Gastrocnemius medialis (tissue), 4 donors: ENCODE data around the gene JCAD. TPM values are rescaled to one million over a fixed set of nuclear protein-coding genes. Genes with fewer than 3 reads are reported as not detected.
A peak's percentile ranks its signal among the peaks of the same experiment; 100 is the strongest.

Experiments
- ATAC-seq, 2 donors: fragments of 150-250 bp; one replicate each; pipeline ENCODE4 v1.9.1; 2016
- DNase-seq, 2 donors: peaks; one replicate each; pipeline ENCODE4 v3.0.0-alpha.2; 2019
- H3K27ac ChIP-seq, 4 donors: fragments of 200-600 bp; sonication (generic); 1 replicate in 1 of 4; 2 replicates in 3 of 4; pipeline ENCODE4 v1.5.1; 2016 to 2018; ENCODE audit warnings: mild to moderate bottlenecking in 2 of 4, moderate library complexity in 1 of 4
- H3K27me3 ChIP-seq, 3 donors: fragments of 200-600 bp; sonication (generic) in 2 of 3; 1 replicate in 1 of 3; 2 replicates in 2 of 3; pipeline versions ENCODE4 v1.5.1 to v1.6.0; 2016 to 2019; ENCODE audit warnings: mild to moderate bottlenecking in 1 of 3, moderate library complexity in 1 of 3
- H3K36me3 ChIP-seq, 2 donors: fragments of 200-600 bp; sonication (generic) in 1 of 2; one replicate each; pipeline ENCODE4 v1.5.1; 2017 to 2018
- H3K4me1 ChIP-seq, 2 donors: fragments of 200-600 bp; sonication (generic) in 1 of 2; one replicate each; pipeline ENCODE4 v1.5.1; 2016 to 2017; ENCODE audit warnings: mild to moderate bottlenecking in 2 of 2
- H3K4me3 ChIP-seq, 4 donors: fragments of 200-600 bp; sonication (generic) in 3 of 4; 1 replicate in 1 of 4; 2 replicates in 3 of 4; pipeline ENCODE4 v1.5.1; 2016 to 2019; ENCODE audit warnings: mild to moderate bottlenecking in 2 of 4
- H3K9me3 ChIP-seq, 3 donors: fragments of 200-600 bp; sonication (generic) in 2 of 3; 1 replicate in 1 of 3; 2 replicates in 2 of 3; pipeline ENCODE4 v1.5.1; 2016 to 2019
- POLR2A ChIP-seq, 2 donors: fragments of 450-650 bp; IDR thresholded peaks; one replicate each; pipeline ENCODE4 v1.6.1; 2017; ENCODE audit warnings: antibody characterized with exemption in 2 of 2, mild to moderate bottlenecking in 2 of 2, moderate library complexity in 2 of 2
- in situ Hi-C, 4 donors: fragments of 200-750 bp; cut with MboI; loops; one replicate each; pipeline versions ENCODE4 v1.15.0 to v1.8.0; 2017; ENCODE audit warnings: low sequenced_read_pairs in 4 of 4
- intact Hi-C: fragments of 100-400 bp; cut with DNase I; formaldehyde crosslinking; loops from one replicate; pipeline ENCODE4 v1.15.1; 2023; ENCODE audit warnings: low total_unique reads
- total RNA-seq, 4 donors: library from RNA; depleted of rRNA; stranded (reverse); fragments of >200 nt; gene quantifications; one replicate each; pipeline versions ENCODE4 v1.1.0 to v1.2.3, GENCODE V29; 2016
- TF ChIP-seq, protein P1 (sequence below), 5 experiments: fragments of 450-650 bp in 3 of 5; fragments of 200-600 bp in 2 of 5; sonication (generic) in 2 of 5; IDR thresholded peaks in 4 of 5; conservative IDR thresholded peaks in 1 of 5; 1 replicate in 4 of 5; 2 replicates in 1 of 5; pipeline ENCODE4 v1.5.1; 2016 to 2019; ENCODE audit warnings: antibody characterized with exemption in 5 of 5, mild to moderate bottlenecking in 3 of 5, moderate library complexity in 3 of 5

The JCAD gene
- total RNA-seq, 4 donors from 2014 or later = 6.0 to 12.1 (median 6.5) TPM

DNA sequence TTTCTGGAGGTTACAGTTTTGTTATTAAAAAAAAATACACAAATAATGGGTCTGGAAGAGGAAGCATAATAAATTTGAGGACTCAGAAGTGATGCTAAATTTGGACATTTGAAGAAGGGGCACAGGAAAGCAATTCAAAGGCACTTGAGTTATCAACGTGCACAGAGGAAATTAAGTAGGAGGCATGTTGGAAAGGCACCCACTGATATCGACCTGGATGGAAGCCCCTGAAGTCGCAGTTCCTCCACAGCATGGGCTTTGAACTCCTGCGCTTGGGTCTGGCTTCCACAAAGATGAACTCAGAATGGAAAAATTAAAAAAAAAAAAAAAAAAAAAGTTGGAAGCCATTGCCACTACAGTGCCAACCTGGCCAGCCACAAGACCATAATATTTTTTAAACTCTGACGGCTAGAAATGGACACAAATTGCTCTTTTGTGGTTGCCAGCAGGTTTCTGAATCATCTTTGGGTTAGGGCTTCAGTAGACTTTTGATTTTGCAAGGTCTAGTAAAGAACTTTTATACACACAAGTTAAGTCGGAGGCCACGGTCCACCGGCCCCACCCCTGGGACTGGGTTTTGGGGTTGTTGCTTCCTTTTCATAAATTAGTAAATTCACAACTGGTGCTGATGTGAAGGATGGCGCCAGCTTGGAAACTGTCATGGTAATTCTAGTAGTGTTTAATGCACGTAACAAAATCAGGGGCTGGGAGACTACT, 21.6 kb downstream of the JCAD start:
- H3K36me3 ChIP-seq = no peaks in the 10 kb centered on the region
- H3K27me3 ChIP-seq = no peaks in the 10 kb centered on the region
- in situ Hi-C loops = no loop called here
- intact Hi-C loops = no loop called here
- DNase-seq = no peak
- no peak overlapping the region for H3K4me3 ChIP-seq
- H3K4me1 ChIP-seq = peaks cover 5 to 12% of the 10 kb centered on the region in 2 donors
- TF ChIP-seq, protein P1, sequence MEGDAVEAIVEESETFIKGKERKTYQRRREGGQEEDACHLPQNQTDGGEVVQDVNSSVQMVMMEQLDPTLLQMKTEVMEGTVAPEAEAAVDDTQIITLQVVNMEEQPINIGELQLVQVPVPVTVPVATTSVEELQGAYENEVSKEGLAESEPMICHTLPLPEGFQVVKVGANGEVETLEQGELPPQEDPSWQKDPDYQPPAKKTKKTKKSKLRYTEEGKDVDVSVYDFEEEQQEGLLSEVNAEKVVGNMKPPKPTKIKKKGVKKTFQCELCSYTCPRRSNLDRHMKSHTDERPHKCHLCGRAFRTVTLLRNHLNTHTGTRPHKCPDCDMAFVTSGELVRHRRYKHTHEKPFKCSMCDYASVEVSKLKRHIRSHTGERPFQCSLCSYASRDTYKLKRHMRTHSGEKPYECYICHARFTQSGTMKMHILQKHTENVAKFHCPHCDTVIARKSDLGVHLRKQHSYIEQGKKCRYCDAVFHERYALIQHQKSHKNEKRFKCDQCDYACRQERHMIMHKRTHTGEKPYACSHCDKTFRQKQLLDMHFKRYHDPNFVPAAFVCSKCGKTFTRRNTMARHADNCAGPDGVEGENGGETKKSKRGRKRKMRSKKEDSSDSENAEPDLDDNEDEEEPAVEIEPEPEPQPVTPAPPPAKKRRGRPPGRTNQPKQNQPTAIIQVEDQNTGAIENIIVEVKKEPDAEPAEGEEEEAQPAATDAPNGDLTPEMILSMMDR (IDR thresholded peaks at IDR 0.05 in 4 of 5, conservative IDR thresholded peaks at IDR 0.05 in 1 of 5) = no peak
- no peak for TF ChIP-seq POLR2A (IDR thresholded peaks at IDR 0.05)
- no peak for ATAC-seq
- no peak overlapping the region for H3K27ac ChIP-seq
- H3K9me3 ChIP-seq = no peaks in the 10 kb centered on the region

DNA sequence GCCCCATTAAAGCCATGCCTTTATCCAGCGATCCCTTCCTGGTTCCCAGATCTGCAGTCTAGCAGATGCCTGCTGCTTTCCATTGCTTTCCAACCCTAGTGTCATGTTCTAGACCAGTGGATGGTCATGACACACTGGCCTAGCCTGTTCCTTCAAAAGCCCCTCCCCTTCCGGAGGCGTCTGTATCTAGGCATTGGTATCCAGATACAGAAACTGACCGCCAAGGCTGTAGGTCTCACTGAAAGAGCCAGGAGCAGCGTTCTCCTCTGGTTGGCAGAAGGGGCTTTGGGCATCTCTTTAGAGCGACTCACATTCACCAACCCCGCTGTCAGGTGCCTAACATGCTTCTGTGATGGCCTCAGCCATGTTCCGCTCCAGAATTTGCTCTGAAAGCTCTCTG, 22.6 kb downstream of the JCAD start:
- TF ChIP-seq, protein P1 (IDR thresholded peaks at IDR 0.05 in 4 of 5, conservative IDR thresholded peaks at IDR 0.05 in 1 of 5) = no peak
- TF ChIP-seq POLR2A (IDR thresholded peaks at IDR 0.05) = no peak
- Histone ChIP-seq H3K27ac (no peak overlapping the region), H3K9me3 (no peaks in the 10 kb centered on the region), H3K4me3 (no peak overlapping the region), H3K36me3 (no peaks in the 10 kb centered on the region), H3K4me1 (peaks cover 5 to 9% of the 10 kb centered on the region in 2 donors), H3K27me3 (no peaks in the 10 kb centered on the region)
- intact Hi-C loops = no loop called here
- DNase-seq (no peak), ATAC-seq (no peak)
- in situ Hi-C loops = no loop called here

DNA sequence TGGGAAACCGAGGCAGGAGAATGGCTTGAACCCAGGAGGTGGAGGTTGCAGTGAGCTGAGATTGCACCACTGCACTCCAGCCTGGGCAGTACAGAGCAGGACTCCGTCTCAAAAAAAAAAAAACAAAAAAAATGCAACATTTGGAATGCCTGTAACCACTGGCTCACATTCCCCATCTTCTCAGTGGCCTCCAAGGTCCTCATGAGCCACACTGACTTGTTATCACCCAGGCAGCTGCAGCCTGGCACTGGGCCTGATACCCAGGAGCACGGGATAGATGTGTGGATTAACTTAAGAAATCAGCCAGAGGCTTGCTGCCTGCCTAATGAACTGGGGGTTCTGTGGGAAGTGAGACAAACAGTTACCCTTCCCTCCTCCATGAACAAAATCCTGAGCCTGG, 23.0 kb downstream of the JCAD start:
- H3K9me3 ChIP-seq = no peaks in the 10 kb centered on the region
- peaks cover 5 to 9% of the 10 kb centered on the region in 2 donors for H3K4me1 ChIP-seq
- no peaks in the 10 kb centered on the region for H3K27me3 ChIP-seq
- intact Hi-C loops = no loop called here
- no peak overlapping the region for H3K4me3 ChIP-seq
- no peak overlapping the region for H3K27ac ChIP-seq
- H3K36me3 ChIP-seq = no peaks in the 10 kb centered on the region
- ATAC-seq (no peak), DNase-seq (no peak)
- in situ Hi-C loops = no loop called here
- TF ChIP-seq POLR2A (IDR thresholded peaks at IDR 0.05) = no peak
- TF ChIP-seq, protein P1 (IDR thresholded peaks at IDR 0.05 in 4 of 5, conservative IDR thresholded peaks at IDR 0.05 in 1 of 5) = no peak

DNA sequence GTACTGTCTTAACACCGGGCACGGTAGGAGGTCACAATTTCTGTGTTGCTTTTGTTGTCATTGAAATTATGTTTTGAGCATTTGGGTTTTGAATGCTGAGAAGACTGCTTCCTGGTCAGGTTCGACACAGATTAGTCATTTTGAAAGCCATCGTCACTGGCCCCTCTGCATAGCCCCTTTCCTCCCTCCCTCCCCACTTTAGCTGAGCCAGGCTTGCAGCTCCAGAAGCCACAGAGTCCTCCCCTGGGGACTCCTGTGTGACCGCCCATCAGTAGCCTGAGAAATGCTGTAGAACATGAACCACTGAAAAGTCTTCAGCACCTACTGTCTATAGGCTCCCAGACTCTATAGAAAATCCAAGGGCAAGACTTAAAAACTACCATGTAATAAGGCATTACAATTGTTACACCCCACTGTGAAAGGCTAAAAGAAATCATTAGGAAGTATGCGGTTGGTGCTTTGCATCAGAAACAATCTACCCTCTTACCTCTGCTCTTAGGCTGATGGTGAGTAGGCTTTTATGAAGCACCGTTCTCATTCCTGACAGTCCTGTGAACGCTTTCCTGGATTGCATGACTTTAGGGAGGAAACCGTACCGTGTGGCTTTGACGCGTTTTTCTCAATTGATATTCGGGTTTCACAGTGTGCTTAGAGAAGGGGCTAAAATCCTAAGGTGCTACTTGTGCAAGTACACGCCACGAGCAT, 24.8 kb downstream of the JCAD start:
- TF ChIP-seq, protein P1 (IDR thresholded peaks at IDR 0.05 in 4 of 5, conservative IDR thresholded peaks at IDR 0.05 in 1 of 5) = no peak
- TF ChIP-seq POLR2A (IDR thresholded peaks at IDR 0.05) = no peak
- DNase-seq (no peak), ATAC-seq (no peak)
- no peaks in the 10 kb centered on the region for H3K27me3 ChIP-seq
- in situ Hi-C loops (no loop called here), intact Hi-C loops (no loop called here)
- no peaks in the 10 kb centered on the region for H3K9me3 ChIP-seq
- H3K4me1 ChIP-seq = peaks cover 3 to 8% of the 10 kb centered on the region in 2 donors
- H3K4me3 ChIP-seq = no peak overlapping the region
- no peaks in the 10 kb centered on the region for H3K36me3 ChIP-seq
- H3K27ac ChIP-seq = peak overlapping the region in 1 of 4 donors; percentile 1
